Measurements from ENCODE around the gene BAAT.

The BAAT gene

DNA sequence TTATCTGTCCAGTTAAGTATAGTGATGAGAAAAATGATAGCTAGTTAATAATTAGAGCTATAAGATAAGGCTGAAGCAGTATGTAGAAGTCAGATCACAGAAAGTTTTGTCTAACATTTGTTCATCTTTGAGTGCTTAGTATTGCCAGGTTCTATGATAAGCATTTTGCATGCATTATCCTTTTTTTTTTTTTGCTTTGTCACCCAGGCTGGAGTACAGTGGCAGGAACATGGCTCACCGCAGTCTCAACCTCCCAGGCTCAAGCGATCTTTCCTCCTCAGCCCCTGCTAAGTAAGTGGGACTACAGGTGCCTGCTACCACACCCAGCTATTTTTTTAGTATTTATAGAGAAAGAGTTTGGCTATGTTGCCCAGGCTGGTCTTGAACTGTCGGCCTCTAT lies 17.5 kb downstream of the BAAT start:
- no peak overlapping the region for H3K4me3 ChIP-seq (ENCODE audit: low read depth, low read length)
- no peak for DNase-seq (ENCODE audit: low read depth)

- DNase-seq (ENCODE audit: low read depth), result peak; percentile 11
- H3K4me3 ChIP-seq (ENCODE audit: low read depth, low read length), result no peak overlapping the region
Measured at GRCh38 chr9:101366038-101366756, 18.6 kb downstream of the BAAT start.

DNA sequence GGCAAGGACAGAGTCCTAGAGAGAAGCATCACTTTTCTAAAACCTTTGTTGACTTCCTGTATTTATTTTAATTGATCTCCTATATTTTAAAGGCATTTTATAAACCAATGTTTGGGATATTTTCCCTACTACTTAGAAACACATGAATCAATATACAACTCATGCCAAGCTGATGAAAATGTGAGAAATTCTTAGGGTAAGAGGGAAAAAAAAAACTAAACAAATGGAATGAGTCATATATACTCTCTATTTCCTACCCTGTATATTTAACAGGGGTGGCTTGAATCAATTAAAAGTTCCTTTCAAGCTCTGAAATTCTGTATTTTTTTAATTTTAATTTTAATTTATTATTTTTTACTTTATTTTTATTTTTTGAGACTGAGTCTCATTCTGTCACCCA lies 19.6 kb downstream of the BAAT start:
- no peak overlapping the region for H3K4me3 ChIP-seq (ENCODE audit: low read depth, low read length)
- peak; percentile 10 for DNase-seq (ENCODE audit: low read depth)

GRCh38 chr9:101362450-101362849 lies 22.4 kb downstream of the BAAT start:
- H3K4me3 ChIP-seq (ENCODE audit: low read depth, low read length), result no peak overlapping the region
- DNase-seq (ENCODE audit: low read depth), result no peak

GRCh38 chr9:101360647-101361046 lies 24.2 kb downstream of the BAAT start:
- DNase-seq (ENCODE audit: low read depth), result no peak
- H3K4me3 ChIP-seq (ENCODE audit: low read depth, low read length), result no peak overlapping the region

GRCh38 chr9:101359679-101360078 lies 25.1 kb downstream of the BAAT start:
- no peak overlapping the region for H3K4me3 ChIP-seq (ENCODE audit: low read depth, low read length)
- no peak for DNase-seq (ENCODE audit: low read depth)

DNA sequence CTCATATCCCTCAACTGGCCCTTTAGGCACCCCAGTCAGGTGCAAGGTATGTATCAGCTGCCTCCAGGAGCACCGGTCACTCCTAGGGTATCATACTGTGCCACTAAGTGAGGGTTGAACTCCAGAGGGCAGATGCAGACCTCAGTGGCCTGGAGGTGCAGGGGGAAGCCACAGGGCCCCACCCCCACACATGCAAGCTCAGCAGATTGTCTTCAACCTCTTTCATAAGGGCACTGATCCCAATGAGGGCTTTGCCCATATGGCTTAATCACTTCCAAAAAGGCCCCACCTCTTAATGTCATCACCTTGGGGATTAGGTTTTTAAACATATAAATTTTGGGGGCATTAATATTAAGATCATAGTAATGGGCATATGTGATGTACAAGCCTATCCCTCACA lies 28.2 kb downstream of the BAAT start:
- H3K4me3 ChIP-seq (ENCODE audit: low read depth, low read length), result no peak overlapping the region
- no peak for DNase-seq (ENCODE audit: low read depth)

GRCh38 chr9:101354765-101355708 lies 29.8 kb downstream of the BAAT start:
- DNase-seq (ENCODE audit: low read depth), result no peak
- H3K4me3 ChIP-seq (ENCODE audit: low read depth, low read length), result no peak overlapping the region

GRCh38 chr9:101354143-101354764 lies 30.6 kb downstream of the BAAT start:
- no peak for DNase-seq (ENCODE audit: low read depth)

GRCh38 chr9:101353683-101354082 lies 31.1 kb downstream of the BAAT start:
- DNase-seq (ENCODE audit: low read depth), result no peak
- no peak overlapping the region for H3K4me3 ChIP-seq (ENCODE audit: low read depth, low read length)

More at GRCh38 chr9:101354143-101354764, 30.6 kb downstream of the BAAT start:
- H3K4me3 ChIP-seq (ENCODE audit: low read depth, low read length), result no peak overlapping the region

DNA sequence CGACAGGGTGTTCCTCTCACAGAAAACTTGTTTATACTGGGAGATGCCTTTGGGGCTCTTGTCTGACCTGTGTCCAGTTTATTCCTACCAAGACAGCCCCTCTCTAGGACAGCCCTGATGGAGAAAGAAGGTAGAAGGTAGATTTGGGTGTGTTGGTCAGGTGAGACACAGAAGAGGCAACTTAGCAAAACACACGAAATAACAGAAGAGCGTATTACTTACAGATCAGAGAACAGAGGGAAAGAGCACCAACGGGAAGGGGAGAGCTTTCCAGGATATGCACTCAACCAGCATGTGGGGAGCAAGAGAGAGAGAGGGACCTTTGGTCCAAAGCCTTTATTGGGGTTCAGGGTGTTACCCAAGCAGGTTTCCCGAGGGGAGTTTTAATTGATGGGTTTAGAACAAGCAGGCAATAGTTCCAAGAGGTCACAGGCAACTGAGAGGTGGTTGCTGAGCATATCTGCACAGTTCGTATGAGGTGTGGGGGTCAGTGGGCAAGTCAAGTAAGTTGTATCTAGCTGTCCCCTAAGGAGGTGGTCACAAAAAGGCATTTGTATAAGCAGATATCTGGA lies 31.8 kb downstream of the BAAT start:
- DNase-seq (ENCODE audit: low read depth), result no peak
- H3K4me3 ChIP-seq (ENCODE audit: low read depth, low read length), result no peak overlapping the region

- H3K4me3 ChIP-seq (ENCODE audit: low read depth, low read length), result no peak overlapping the region
- DNase-seq (ENCODE audit: low read depth), result no peak
Measured at GRCh38 chr9:101350285-101350684, 34.5 kb downstream of the BAAT start.

DNA sequence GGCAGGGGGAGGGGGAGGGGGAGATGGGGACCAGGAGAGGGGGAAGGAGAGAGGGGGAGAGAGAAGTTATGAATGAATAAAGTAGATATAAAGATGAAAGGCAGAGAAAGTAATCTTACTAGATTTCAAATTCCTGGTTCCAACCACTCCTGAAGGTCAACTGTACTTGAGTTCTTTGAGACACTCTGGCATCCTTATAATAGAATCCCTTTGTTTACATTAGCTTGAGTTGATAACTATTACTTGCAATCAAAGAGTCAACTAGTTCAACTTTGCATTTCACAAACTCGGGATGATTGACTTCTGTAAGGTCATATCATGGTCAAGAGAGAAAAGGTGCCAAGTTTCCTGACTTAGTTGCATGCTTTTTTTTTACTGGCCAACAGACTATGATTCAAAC lies 42.2 kb downstream of the BAAT start:
- no peak for DNase-seq (ENCODE audit: low read depth)
- H3K4me3 ChIP-seq (ENCODE audit: low read depth, low read length), result no peak overlapping the region

- DNase-seq (ENCODE audit: low read depth), result no peak
- H3K4me3 ChIP-seq (ENCODE audit: low read depth, low read length), result no peak overlapping the region
Measured at GRCh38 chr9:101341958-101342357, 42.8 kb downstream of the BAAT start.

DNA sequence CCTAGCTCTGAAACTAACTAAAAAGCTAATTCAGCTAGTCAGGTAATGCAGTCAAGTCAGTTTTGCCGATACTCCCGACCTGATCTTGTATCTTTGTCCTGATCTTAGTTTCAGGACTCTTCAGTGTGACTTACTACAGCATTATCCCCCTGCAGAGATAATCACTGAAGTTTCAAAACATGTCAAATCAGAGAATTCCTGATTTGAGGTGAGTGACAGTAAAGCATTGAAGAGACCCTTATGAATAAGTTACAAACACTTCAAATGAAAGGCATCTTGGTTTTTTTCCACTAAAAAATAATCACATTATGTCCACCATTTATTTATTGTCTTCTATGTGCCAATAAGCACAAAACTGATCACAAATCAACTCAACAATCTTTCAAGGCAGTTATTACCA lies 47.6 kb downstream of the BAAT start:
- DNase-seq (ENCODE audit: low read depth), result no peak
- H3K4me3 ChIP-seq (ENCODE audit: low read depth, low read length), result no peak overlapping the region

GRCh38 chr9:101336091-101336490 lies 48.7 kb downstream of the BAAT start:
- H3K4me3 ChIP-seq (ENCODE audit: low read depth, low read length), result no peak overlapping the region
- no peak for DNase-seq (ENCODE audit: low read depth)

DNA sequence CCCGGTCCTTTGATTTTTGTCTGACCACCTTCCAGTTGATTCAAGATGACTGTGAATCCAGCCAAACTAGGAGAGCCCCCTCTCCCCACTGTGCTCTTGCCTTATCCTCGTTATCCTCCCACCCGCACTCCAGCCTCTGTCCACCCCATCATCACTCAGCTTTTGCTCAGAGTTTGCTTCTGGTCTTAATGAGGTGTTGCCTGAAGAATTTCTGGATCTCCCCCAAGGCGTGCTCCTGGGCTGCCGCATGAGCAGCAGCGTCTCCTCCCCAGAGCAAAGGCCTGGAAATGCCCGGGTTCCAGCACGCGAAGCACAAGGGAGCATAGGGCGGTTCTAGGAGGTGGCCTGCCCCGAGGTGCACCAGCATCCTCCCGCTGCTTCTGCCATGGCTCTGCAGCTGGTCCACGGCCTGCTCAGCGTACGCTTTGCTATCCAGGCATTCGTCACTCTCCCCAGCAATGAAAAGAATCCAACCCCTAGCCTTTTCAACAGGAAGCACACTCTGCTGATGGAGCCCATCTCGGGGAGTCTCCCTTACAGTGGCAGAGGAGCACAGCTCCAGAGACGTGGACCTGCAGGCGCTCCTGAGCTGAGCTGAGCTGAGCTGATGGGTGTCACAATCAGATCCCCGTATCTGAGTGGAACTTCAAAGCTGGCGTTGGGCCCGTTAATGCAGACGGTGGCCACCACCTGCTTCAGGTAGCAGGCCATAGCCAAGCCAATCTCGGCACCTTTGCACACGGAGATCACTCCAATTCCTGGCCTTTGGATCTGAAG lies 50.7 kb downstream of the BAAT start:
- no peak for DNase-seq (ENCODE audit: low read depth)
- H3K4me3 ChIP-seq (ENCODE audit: low read depth, low read length), result no peak overlapping the region

DNA sequence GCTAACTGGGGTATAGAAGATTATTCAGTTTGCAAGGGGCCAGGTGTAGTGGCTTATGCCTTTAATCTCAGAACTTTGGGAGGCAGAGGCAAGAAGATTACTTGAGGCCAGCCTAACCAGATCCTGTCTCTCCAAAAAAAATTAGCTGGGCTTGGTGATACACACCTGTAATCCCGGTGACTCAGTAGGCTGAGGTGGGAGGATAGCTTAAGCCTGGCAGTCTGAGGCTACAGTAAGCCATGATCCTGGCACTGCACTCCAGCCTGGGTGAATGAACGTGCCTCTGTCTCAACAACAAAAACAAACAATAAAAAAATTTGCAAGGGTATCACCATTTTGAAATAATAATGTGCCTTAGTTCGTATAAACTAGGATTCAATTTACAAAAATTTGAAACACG lies 51.3 kb downstream of the BAAT start:
- DNase-seq (ENCODE audit: low read depth), result no peak

DNA sequence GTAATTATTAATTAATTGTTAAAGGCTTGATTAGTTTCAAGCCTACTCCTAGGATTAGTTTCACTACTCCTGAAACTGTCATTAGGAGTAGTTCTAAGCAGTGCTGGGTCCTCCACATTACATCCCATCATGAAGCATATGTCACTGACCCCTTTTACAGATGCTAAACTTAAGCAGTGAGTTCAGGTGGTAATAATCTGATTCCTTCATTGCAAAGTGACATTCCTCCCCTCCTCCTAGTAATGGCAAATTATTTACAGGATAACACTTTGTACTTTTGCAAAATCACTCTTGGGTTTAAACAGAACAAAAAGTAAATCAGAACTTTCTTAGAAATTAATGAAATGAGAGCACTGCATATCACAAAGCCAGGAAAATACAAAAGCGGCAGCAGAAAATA lies 52.4 kb downstream of the BAAT start:
- no peak overlapping the region for H3K4me3 ChIP-seq (ENCODE audit: low read depth, low read length)
- no peak for DNase-seq (ENCODE audit: low read depth)

More for the DNA sequence above, 51.3 kb downstream of the BAAT start:
- no peak overlapping the region for H3K4me3 ChIP-seq (ENCODE audit: low read depth, low read length)

All from skeletal muscle cell (primary cell).